Measurements from ENCODE around the gene ZBTB1. TPM values are rescaled to one million over a fixed set of nuclear protein-coding genes. Genes with fewer than 3 reads are reported as not detected.

Gene ZBTB1
- total and polyA plus RNA-seq, 4 donors = 13.4 to 65.5 (median 25.0) TPM

DNA sequence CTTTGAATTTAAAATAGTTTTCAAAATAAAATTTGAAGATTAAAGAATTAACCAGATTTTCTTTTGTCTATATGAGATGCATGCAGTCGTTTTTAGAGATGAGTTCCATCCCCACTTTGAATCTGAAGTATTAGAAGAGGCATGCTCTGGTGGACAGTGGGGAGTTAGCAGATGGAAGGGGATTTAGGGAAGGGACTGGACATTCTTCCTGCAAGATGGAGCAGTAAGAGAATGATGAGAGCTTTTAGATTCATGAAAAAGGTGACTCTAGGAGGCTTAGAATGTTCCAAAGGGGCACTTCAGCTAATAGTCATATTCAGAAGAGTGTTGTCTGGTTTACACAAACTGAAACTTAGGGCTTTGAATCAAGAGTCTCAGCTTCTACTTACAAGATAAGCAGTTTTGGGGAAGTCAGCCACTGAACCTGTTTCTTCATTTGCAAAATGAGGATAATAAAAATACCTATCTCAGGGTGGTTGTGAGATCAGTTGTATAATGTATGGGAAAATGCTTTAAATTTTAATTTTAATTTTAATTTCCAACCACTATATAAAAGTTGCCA, 3.7 kb downstream of the ZBTB1 start:
- H3K9me3 ChIP-seq (ENCODE audit: control insufficient read depth in 4 of 4, insufficient read depth in 3 of 4, low read length in 3 of 4) = no peaks in the 10 kb centered on the region
- DNase-seq = no peak
- ATAC-seq (ENCODE audit: insufficient read depth, low FRiP score) = no peak
- 18 to 33% methylated on average over 1 of the region's 1 CpG for WGBS, 2 donors
- H3K4me1 ChIP-seq (ENCODE audit: control insufficient read depth in 5 of 5, insufficient read depth in 5 of 5, low read length in 5 of 5) = peaks cover 3 to 28% (median 25%) of the 10 kb centered on the region in 5 donors
- no peak overlapping the region for H3K9ac ChIP-seq (ENCODE audit: insufficient read depth in 1 of 2, low read length in 2 of 2)
- peaks cover 0 to 6% (median 0%) of the 10 kb centered on the region in 4 donors for H3K36me3 ChIP-seq (ENCODE audit: control insufficient read depth in 4 of 4, insufficient read depth in 4 of 4, low read length in 4 of 4)
- H3K27ac ChIP-seq (ENCODE audit: low read depth in 1 of 2, low read length in 1 of 2) = no peak overlapping the region
- no peak overlapping the region for H3K4me3 ChIP-seq
- TF ChIP-seq, protein P1, sequence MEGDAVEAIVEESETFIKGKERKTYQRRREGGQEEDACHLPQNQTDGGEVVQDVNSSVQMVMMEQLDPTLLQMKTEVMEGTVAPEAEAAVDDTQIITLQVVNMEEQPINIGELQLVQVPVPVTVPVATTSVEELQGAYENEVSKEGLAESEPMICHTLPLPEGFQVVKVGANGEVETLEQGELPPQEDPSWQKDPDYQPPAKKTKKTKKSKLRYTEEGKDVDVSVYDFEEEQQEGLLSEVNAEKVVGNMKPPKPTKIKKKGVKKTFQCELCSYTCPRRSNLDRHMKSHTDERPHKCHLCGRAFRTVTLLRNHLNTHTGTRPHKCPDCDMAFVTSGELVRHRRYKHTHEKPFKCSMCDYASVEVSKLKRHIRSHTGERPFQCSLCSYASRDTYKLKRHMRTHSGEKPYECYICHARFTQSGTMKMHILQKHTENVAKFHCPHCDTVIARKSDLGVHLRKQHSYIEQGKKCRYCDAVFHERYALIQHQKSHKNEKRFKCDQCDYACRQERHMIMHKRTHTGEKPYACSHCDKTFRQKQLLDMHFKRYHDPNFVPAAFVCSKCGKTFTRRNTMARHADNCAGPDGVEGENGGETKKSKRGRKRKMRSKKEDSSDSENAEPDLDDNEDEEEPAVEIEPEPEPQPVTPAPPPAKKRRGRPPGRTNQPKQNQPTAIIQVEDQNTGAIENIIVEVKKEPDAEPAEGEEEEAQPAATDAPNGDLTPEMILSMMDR (IDR thresholded peaks at IDR 0.05; ENCODE audit: control extremely low read depth, extremely low read depth) = no peak
- H3K27me3 ChIP-seq (ENCODE audit: control insufficient read depth in 3 of 3, insufficient read depth in 3 of 3, low read length in 2 of 3) = no peaks in the 10 kb centered on the region

DNA sequence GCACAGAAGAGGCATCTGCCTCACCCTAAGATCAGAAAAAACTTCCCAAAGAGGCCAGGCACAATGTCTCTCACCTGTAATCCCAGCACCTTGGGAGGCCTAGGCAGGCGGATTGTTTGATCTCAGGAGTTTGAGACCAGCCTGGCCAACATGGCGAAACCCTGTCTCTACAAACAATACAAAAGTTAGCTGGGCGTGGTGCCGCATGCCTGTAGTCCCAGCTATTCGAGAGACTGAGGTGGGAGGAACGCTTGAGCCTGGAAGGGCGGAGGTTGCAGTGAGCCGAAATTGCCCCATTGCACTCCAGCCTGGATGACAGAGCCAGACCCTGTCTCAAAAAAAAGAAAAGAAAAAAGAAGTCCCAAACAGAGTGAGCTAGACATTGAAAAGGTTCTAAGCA, 4.5 kb downstream of the ZBTB1 start:
- H3K36me3 ChIP-seq (ENCODE audit: control insufficient read depth in 4 of 4, insufficient read depth in 4 of 4, low read length in 4 of 4) = peaks cover 0 to 6% (median 0%) of the 10 kb centered on the region in 4 donors
- peaks cover 3 to 28% (median 25%) of the 10 kb centered on the region in 5 donors for H3K4me1 ChIP-seq (ENCODE audit: control insufficient read depth in 5 of 5, insufficient read depth in 5 of 5, low read length in 5 of 5)
- no peaks in the 10 kb centered on the region for H3K9me3 ChIP-seq (ENCODE audit: control insufficient read depth in 4 of 4, insufficient read depth in 3 of 4, low read length in 3 of 4)
- H3K4me3 ChIP-seq = no peak overlapping the region
- 78 to 84% methylated on average over 8 of the region's 8 CpGs for WGBS, 2 donors
- H3K9ac ChIP-seq (ENCODE audit: insufficient read depth in 1 of 2, low read length in 2 of 2) = no peak overlapping the region
- no peak overlapping the region for H3K27ac ChIP-seq (ENCODE audit: low read depth in 1 of 2, low read length in 1 of 2)
- TF ChIP-seq, protein P1 (IDR thresholded peaks at IDR 0.05; ENCODE audit: control extremely low read depth, extremely low read depth) = no peak
- H3K27me3 ChIP-seq (ENCODE audit: control insufficient read depth in 3 of 3, insufficient read depth in 3 of 3, low read length in 2 of 3) = no peaks in the 10 kb centered on the region
- ATAC-seq (ENCODE audit: insufficient read depth, low FRiP score) (no peak), DNase-seq (no peak)

DNA sequence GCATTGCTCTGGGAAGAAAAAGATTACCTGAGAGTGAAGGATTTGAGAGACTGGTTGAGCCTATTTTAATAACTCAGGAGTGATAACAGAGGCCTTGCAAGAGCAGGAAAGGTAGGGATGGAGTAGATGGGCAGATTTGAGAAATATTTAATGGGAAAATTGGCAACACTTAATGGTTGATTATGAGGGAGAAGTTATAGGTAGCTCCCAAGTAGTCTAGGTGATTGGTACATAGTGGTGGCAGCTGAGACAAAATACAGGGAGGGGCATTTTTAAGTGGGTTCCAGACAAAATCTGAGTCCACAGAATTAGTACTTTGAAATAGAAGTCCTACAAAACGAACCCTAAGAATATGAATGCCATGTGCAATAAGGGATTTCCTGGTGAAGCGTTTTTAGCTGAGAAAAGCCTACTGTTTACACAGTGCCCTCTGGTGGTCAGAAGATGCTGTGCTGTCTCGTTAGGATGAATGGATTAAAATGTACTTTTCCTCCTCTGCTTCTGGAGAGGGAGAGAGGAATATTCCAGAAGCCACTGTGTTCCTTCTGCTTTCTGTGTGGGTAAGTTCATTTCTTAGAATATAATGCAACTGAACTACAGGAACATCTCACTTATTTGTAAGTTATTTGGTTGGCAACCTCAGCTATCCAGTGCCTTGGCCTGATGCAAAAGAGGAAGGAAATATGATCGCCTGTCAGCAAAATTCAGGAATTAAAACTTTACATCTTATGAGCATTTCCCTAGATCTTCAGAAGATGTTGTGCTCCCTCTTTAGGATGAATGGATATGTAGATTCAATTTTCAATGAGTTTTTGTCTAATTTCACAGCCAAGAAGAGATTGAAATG, 6.5 kb downstream of the ZBTB1 start:
- Histone ChIP-seq H3K4me3 (no peak overlapping the region), H3K36me3 (ENCODE audit: control insufficient read depth in 4 of 4, insufficient read depth in 4 of 4, low read length in 4 of 4) (peaks cover 0 to 6% (median 0%) of the 10 kb centered on the region in 4 donors), H3K27ac (ENCODE audit: low read depth in 1 of 2, low read length in 1 of 2) (no peak overlapping the region), H3K9ac (ENCODE audit: insufficient read depth in 1 of 2, low read length in 2 of 2) (no peak overlapping the region), H3K9me3 (ENCODE audit: control insufficient read depth in 4 of 4, insufficient read depth in 3 of 4, low read length in 3 of 4) (no peaks in the 10 kb centered on the region), H3K4me1 (ENCODE audit: control insufficient read depth in 5 of 5, insufficient read depth in 5 of 5, low read length in 5 of 5) (peaks cover 3 to 31% (median 22%) of the 10 kb centered on the region in 5 donors), H3K27me3 (ENCODE audit: control insufficient read depth in 3 of 3, insufficient read depth in 3 of 3, low read length in 2 of 3) (no peaks in the 10 kb centered on the region)
- WGBS, 2 donors = 9 to 13% methylated on average over 4 of the region's 4 CpGs
- DNase-seq (peak; percentile 49 to 81 (median 78)), ATAC-seq (ENCODE audit: insufficient read depth, low FRiP score) (peak; percentile 63)
- TF ChIP-seq, protein P1 (IDR thresholded peaks at IDR 0.05; ENCODE audit: control extremely low read depth, extremely low read depth) = peak; percentile 84
